ENCODE results near the gene EID1.
A peak's percentile ranks its signal among the peaks of the same experiment; 100 is the strongest.

EID1 gene, protein sequence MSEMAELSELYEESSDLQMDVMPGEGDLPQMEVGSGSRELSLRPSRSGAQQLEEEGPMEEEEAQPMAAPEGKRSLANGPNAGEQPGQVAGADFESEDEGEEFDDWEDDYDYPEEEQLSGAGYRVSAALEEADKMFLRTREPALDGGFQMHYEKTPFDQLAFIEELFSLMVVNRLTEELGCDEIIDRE

DNA sequence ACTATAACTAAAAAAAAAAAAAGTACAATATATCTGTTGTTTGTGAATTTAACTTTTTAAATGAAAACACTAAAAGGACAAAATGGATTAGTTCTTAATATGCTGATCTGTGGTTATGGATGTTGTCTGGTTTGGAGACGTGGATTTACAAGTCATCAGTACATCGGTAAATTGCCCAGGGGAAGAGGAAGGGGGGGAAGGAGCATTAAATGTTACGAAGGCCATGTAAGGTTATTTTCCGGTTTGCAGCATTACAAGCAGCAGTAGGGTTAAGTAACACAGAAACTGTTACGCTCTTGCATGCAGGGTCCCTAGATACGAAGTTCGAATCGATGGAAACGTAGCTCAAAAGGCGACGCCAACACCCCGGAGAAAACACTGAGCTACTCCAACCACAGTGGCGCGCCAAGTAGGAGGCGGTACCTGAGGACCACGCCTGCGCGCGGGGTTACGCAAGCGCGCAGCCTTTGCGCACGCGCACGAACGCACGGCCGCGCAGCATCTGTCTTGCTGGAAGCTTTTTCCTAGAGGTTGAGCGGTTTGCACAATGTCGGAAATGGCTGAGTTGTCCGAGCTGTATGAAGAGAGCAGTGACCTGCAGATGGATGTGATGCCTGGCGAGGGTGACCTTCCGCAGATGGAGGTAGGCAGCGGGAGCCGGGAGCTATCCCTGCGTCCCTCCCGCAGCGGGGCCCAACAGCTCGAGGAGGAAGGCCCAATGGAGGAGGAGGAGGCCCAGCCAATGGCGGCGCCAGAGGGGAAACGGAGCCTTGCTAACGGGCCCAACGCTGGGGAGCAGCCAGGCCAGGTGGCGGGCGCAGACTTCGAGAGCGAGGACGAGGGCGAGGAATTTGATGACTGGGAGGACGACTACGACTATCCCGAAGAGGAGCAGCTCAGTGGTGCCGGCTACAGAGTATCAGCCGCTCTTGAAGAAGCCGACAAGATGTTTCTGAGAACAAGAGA is at the start of gene EID1:
EID1 (plus strand) TSS at position 505 of the 966 bp plus-strand sequence; CDS start at position 548, 43 bp downstream.
- H4K20me1 ChIP-seq (ENCODE audit: insufficient read depth) = no peaks in the 10 kb centered on the region
- H3K79me2 ChIP-seq (ENCODE audit: insufficient read depth, low read depth) = peaks cover 25% of the 10 kb centered on the region
- H2AFZ ChIP-seq (ENCODE audit: low read depth) = peak within 1 kb of the TSS; percentile 57
- peak within 1 kb of the TSS; percentile 91 for H3K4me2 ChIP-seq
- no peak within 1 kb of the TSS for H3K4me3 ChIP-seq (IDR thresholded peaks at IDR 0.05; ENCODE audit: insufficient read depth, low read depth, low read length)
- H3K9ac ChIP-seq = peak within 1 kb of the TSS; percentile 79
- H3K27ac ChIP-seq = peak within 1 kb of the TSS; percentile 68
- no peak for TF ChIP-seq CTCF (conservative IDR thresholded peaks at IDR 0.05; ENCODE audit: low read depth, low read length)
- H3K27me3 ChIP-seq (ENCODE audit: insufficient read depth, low read depth) = no peaks in the 10 kb centered on the region
- H3K4me1 ChIP-seq (ENCODE audit: low read depth, poor library complexity, severe bottlenecking) = peaks cover 19% of the 10 kb centered on the region
- H3K36me3 ChIP-seq (ENCODE audit: insufficient read depth) = no peaks in the 10 kb centered on the region

GRCh38 chr15:48828471-48828870 is 49.5 kb upstream of the EID1 start:
- no peak overlapping the region for H2AFZ ChIP-seq (ENCODE audit: low read depth)
- H4K20me1 ChIP-seq (ENCODE audit: insufficient read depth) = no peaks in the 10 kb centered on the region
- H3K27ac ChIP-seq = no peak overlapping the region
- H3K4me2 ChIP-seq = no peak overlapping the region
- H3K79me2 ChIP-seq (ENCODE audit: insufficient read depth, low read depth) = no peaks in the 10 kb centered on the region
- no peaks in the 10 kb centered on the region for H3K27me3 ChIP-seq (ENCODE audit: insufficient read depth, low read depth)
- no peaks in the 10 kb centered on the region for H3K36me3 ChIP-seq (ENCODE audit: insufficient read depth)
- H3K4me1 ChIP-seq (ENCODE audit: low read depth, poor library complexity, severe bottlenecking) = no peaks in the 10 kb centered on the region
- TF ChIP-seq CTCF (conservative IDR thresholded peaks at IDR 0.05; ENCODE audit: low read depth, low read length) = no peak
- H3K4me3 ChIP-seq (IDR thresholded peaks at IDR 0.05; ENCODE audit: insufficient read depth, low read depth, low read length) = no peak overlapping the region
- H3K9ac ChIP-seq = no peak overlapping the region

DNA sequence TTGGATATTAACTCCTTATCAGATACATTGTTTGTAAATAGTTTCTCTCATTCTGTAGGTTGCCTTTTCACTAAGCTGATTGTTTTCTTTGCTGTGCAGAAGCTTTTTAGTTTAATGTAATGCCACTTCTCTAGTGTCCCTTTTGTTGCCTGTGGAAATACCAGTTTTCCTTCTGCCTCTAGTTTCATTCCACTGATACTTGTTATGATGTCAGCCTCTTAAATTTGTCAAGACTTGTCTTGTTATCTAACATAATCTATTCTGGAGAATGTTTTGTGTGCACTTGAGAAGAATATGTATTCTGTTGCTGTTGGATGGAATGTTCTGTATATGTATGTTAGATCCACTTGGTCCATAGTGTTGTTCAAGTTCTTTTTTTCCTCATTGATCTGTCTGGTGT is 49.0 kb upstream of the EID1 start:
- TF ChIP-seq CTCF (conservative IDR thresholded peaks at IDR 0.05; ENCODE audit: low read depth, low read length) = no peak
- Histone ChIP-seq H3K36me3 (ENCODE audit: insufficient read depth) (no peaks in the 10 kb centered on the region), H4K20me1 (ENCODE audit: insufficient read depth) (no peaks in the 10 kb centered on the region), H3K4me1 (ENCODE audit: low read depth, poor library complexity, severe bottlenecking) (no peaks in the 10 kb centered on the region), H3K27ac (no peak overlapping the region), H3K79me2 (ENCODE audit: insufficient read depth, low read depth) (no peaks in the 10 kb centered on the region), H2AFZ (ENCODE audit: low read depth) (no peak overlapping the region), H3K9ac (no peak overlapping the region), H3K27me3 (ENCODE audit: insufficient read depth, low read depth) (no peaks in the 10 kb centered on the region), H3K4me2 (no peak overlapping the region), H3K4me3 (IDR thresholded peaks at IDR 0.05; ENCODE audit: insufficient read depth, low read depth, low read length) (no peak overlapping the region)

DNA sequence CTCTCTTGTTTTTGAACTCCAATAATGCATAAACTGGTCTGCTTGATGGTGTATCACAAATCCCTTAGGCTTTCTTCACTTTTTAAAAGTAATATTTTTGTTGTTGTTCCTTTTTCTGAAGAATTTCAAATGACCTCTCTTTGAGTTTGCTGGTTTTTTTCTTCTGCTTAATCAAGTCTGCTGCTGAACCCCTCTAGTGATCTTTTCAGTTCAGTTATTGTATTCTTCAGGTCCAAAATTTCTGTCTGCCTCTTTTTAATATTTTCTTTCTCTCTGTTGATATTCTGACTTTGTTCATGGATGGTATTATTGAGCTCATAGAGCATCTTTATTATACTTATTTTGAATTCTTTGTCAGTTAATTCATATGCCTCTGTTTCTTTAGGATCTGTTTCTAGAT is 45.3 kb upstream of the EID1 start:
- H3K4me3 ChIP-seq (IDR thresholded peaks at IDR 0.05; ENCODE audit: insufficient read depth, low read depth, low read length) = no peak overlapping the region
- H3K9ac ChIP-seq = no peak overlapping the region
- no peaks in the 10 kb centered on the region for H3K36me3 ChIP-seq (ENCODE audit: insufficient read depth)
- no peak overlapping the region for H3K4me2 ChIP-seq
- H3K27ac ChIP-seq = no peak overlapping the region
- H3K79me2 ChIP-seq (ENCODE audit: insufficient read depth, low read depth) = no peaks in the 10 kb centered on the region
- no peaks in the 10 kb centered on the region for H4K20me1 ChIP-seq (ENCODE audit: insufficient read depth)
- no peaks in the 10 kb centered on the region for H3K27me3 ChIP-seq (ENCODE audit: insufficient read depth, low read depth)
- TF ChIP-seq CTCF (conservative IDR thresholded peaks at IDR 0.05; ENCODE audit: low read depth, low read length) = no peak
- no peak overlapping the region for H2AFZ ChIP-seq (ENCODE audit: low read depth)
- no peaks in the 10 kb centered on the region for H3K4me1 ChIP-seq (ENCODE audit: low read depth, poor library complexity, severe bottlenecking)

All from KMS-11 (cell line).